Measurements from ENCODE around the gene MYL10.

DNA sequence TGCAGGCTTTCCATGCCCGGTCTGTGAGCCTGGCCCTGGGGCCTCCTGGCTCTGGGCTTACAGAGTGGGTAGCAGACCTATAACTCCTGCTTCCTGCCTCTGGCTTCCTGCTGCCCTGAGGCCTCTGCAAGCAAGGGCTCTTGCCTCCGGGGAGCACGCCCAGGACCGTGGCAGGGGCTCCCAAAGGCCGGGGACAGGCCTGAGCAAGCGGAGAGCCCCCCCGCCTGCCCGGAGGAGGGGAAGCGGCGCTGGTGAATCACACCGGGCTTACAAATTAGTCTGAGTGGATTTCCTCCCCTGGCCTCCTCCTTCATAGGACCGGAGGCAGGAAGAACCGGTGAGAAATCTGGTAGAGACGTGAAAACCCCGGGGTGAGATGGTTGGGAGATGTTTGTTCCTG lies 1.5 kb upstream of the MYL10 start:
- TF ChIP-seq, protein P1, sequence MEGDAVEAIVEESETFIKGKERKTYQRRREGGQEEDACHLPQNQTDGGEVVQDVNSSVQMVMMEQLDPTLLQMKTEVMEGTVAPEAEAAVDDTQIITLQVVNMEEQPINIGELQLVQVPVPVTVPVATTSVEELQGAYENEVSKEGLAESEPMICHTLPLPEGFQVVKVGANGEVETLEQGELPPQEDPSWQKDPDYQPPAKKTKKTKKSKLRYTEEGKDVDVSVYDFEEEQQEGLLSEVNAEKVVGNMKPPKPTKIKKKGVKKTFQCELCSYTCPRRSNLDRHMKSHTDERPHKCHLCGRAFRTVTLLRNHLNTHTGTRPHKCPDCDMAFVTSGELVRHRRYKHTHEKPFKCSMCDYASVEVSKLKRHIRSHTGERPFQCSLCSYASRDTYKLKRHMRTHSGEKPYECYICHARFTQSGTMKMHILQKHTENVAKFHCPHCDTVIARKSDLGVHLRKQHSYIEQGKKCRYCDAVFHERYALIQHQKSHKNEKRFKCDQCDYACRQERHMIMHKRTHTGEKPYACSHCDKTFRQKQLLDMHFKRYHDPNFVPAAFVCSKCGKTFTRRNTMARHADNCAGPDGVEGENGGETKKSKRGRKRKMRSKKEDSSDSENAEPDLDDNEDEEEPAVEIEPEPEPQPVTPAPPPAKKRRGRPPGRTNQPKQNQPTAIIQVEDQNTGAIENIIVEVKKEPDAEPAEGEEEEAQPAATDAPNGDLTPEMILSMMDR (IDR thresholded peaks at IDR 0.05) = no peak
- TF ChIP-seq POLR2A (IDR thresholded peaks at IDR 0.05) = no peak

Measured in lower leg skin (tissue), 3 donors.